GM12878 (cell line): ENCODE data around the gene TMEM86B. TPM values are rescaled to one million over a fixed set of nuclear protein-coding genes. Genes with fewer than 3 reads are reported as not detected.

Source experiments
- ATAC-seq: fragments of 200-7000 bp; cut with Tn5 transposase; 3 replicates; pipeline ENCODE4 v1.9.1; 2020; ENCODE audit warnings: mild to moderate bottlenecking, moderate library complexity
- BruUV-seq: library from RNA; stranded (reverse); fragments of 400-500 nt; replicated peaks from 2 replicates; lab custom pipeline; 2021; lab: Mats Ljungman, UMichigan
- CTCF ChIA-PET: fragments of 300-600 bp; sonication (Branson Sonifier 250); formaldehyde crosslinking; extraction: SDS; loops from one replicate; lab custom pipeline; 2021; ENCODE audit warnings: inconsistent platforms; lab: Yijun Ruan, JAX
- POLR2A ChIA-PET: fragments of 350-600 bp; formaldehyde crosslinking; extraction: SDS; loops from one replicate; lab custom pipeline; 2021; ENCODE audit warnings: inconsistent platforms; lab: Charles Lee
- RAD21 ChIA-PET: fragments of 300-600 bp; sonication (Branson Sonifier 250); formaldehyde crosslinking; loops from one replicate; lab custom pipeline; 2023; ENCODE audit warnings: antibody characterized with exemption; ENCODE audit not compliant: unreplicated experiment; lab: Charles Lee
- SMC1A ChIA-PET: fragments of 300-600 bp; sonication (Branson Sonifier 250); formaldehyde crosslinking; loops from one replicate; lab custom pipeline; 2023; ENCODE audit not compliant: unreplicated experiment, uncharacterized antibody; lab: Charles Lee
- DNase-seq: peaks from one replicate; pipeline ENCODE4 v3.0.0-alpha.2; 2011; ENCODE audit warnings: low read depth, low spot score
- FAIRE-seq: peaks from 3 replicates; lab custom pipeline; 2011; peaks lifted over from hg19 to GRCh38; lab: Jason Lieb, UNC
- H2AFZ ChIP-seq: 2 replicates; pipeline ENCODE4 v1.6.0; 2011; ENCODE audit warnings: low read depth, low read length, control low read depth; ENCODE audit not compliant: control insufficient read depth
- H3K27ac ChIP-seq: 2 replicates; pipeline ENCODE4 v1.5.1; 2011; ENCODE audit warnings: control low read depth; ENCODE audit not compliant: control insufficient read depth, insufficient read depth
- H3K27me3 ChIP-seq, 2 experiments: replicated peaks in 1 of 2; 2 replicates each; pipeline versions ENCODE4 v1.6.0 to v1.6.1; 2011; ENCODE audit warnings: low read length in 1 of 2; ENCODE audit not compliant: control insufficient read depth in 2 of 2, insufficient read depth in 2 of 2
- H3K36me3 ChIP-seq, 2 experiments: 2 replicates each; pipeline ENCODE4 v1.5.1; 2011; ENCODE audit warnings: low read length in 1 of 2; ENCODE audit not compliant: control insufficient read depth in 2 of 2, insufficient read depth in 2 of 2
- H3K4me1 ChIP-seq: 2 replicates; pipeline ENCODE4 v1.6.1; 2011; ENCODE audit warnings: mild to moderate bottlenecking, low read length, moderate library complexity, mixed read lengths; ENCODE audit not compliant: control insufficient read depth, insufficient read depth
- H3K4me2 ChIP-seq: 2 replicates; pipeline ENCODE4 v1.6.0; 2011; ENCODE audit warnings: control low read depth; ENCODE audit not compliant: control insufficient read depth, insufficient read depth
- H3K4me3 ChIP-seq: fragments of 200-600 bp; sonication (generic); 2 replicates; pipeline ENCODE4 v1.5.1; 2016
- H3K79me2 ChIP-seq: 2 replicates; pipeline ENCODE4 v1.6.0; 2011; ENCODE audit warnings: low read length; ENCODE audit not compliant: control insufficient read depth, insufficient read depth
- H3K9ac ChIP-seq: 2 replicates; pipeline ENCODE4 v1.8.0; 2011; ENCODE audit warnings: low read length, control low read depth, mixed read lengths; ENCODE audit not compliant: control insufficient read depth, insufficient read depth
- H3K9me3 ChIP-seq: replicated peaks from 3 replicates; pipeline ENCODE4 v1.5.1; 2011; ENCODE audit warnings: mild to moderate bottlenecking, low read length; ENCODE audit not compliant: control insufficient read depth, insufficient read depth
- H4K20me1 ChIP-seq: 2 replicates; pipeline ENCODE4 v1.6.0; 2011; ENCODE audit not compliant: control insufficient read depth, insufficient read depth
- ASH2L ChIP-seq: fragments of 300-600, 200-600 bp; sonication (generic); IDR thresholded peaks from 2 replicates; pipeline ENCODE4 v1.6.1; 2017; ENCODE audit warnings: low read depth, mild to moderate bottlenecking, borderline replicate concordance
- CREM ChIP-seq: IDR thresholded peaks from 2 replicates; pipeline ENCODE4 v1.6.1; 2014; ENCODE audit warnings: antibody characterized with exemption, low read depth
- POLR2AphosphoS5 ChIP-seq: IDR thresholded peaks from 2 replicates; pipeline ENCODE4 v1.6.1; 2011; ENCODE audit warnings: mild to moderate bottlenecking, low read length, inconsistent platforms
- SIX5 ChIP-seq: IDR thresholded peaks from 2 replicates; pipeline ENCODE4 v1.6.1; 2011; ENCODE audit warnings: mild to moderate bottlenecking, low read depth, low read length, moderate library complexity; ENCODE audit not compliant: severe bottlenecking
- SREBF2 ChIP-seq: IDR thresholded peaks from 2 replicates; pipeline ENCODE4 v1.6.1; 2012; ENCODE audit warnings: mild to moderate bottlenecking, low read length
- TARDBP ChIP-seq: IDR thresholded peaks from 2 replicates; pipeline ENCODE4 v1.6.1; 2016; ENCODE audit warnings: borderline replicate concordance
- TCF12 ChIP-seq: IDR thresholded peaks from 2 replicates; pipeline ENCODE4 v1.6.1; 2011; ENCODE audit warnings: low read depth, mild to moderate bottlenecking, low read length
- ZNF274 ChIP-seq: IDR thresholded peaks from one replicate; pipeline ENCODE4 v1.8.0; 2011; ENCODE audit not compliant: insufficient read length, insufficient read depth
- WGBS: methylation state at CpG from one replicate; pipeline ENCODE4 v1.1.6; 2016; ENCODE audit warnings: low lambda C conversion rate; ENCODE audit not compliant: insufficient replicate concordance, insufficient coverage; ENCODE audit errors: missing lambda C conversion rate; 5-methylcytosine and 5-hydroxymethylcytosine counted together
- in situ Hi-C: fragments of 300-500 bp; cut with MboI; formaldehyde crosslinking; loops from 9 replicates; pipeline ENCODE4 v1.14.3; 2018; ENCODE audit warnings: mixed read lengths
- intact Hi-C: fragments of 100-400 bp; cut with micrococcal nuclease; formaldehyde crosslinking; loops from one replicate; pipeline ENCODE4 v1.14.2; 2022; ENCODE audit not compliant: unreplicated experiment
- polyA plus RNA-seq, 11 experiments: library from polyadenylated mRNA; depleted of rRNA in 4 of 11; unstranded in 6 of 11; stranded (reverse) in 5 of 11; fragments of >200 nt; fragmentation: Nextera tagmentation in 4 of 11; fragmentation: Illumina TruSeq in 1 of 11; extraction: Ambion mirVana in 4 of 11; extraction: Trizol in 1 of 11; gene quantifications; 1 replicate in 1 of 11; 2 replicates in 10 of 11; pipeline versions ENCODE4 v1.2.1 to v1.2.3, GENCODE V29; 2011 to 2016; ENCODE audit warnings: inconsistent platforms in 2 of 11, missing spikeins in 2 of 11, low read depth in 1 of 11
- total RNA-seq, 4 experiments: library from RNA; depleted of rRNA in 3 of 4; stranded (reverse); fragments of >200 nt in 3 of 4; fragmentation: Illumina TruSeq in 1 of 4; extraction: Trizol in 1 of 4; gene quantifications; 2 replicates each; pipeline versions ENCODE4 v1.2.1 to v1.2.3, GENCODE V29; 2013 to 2021
- TF ChIP-seq, protein P1 (sequence below): fragments of 450-650 bp; IDR thresholded peaks from 2 replicates; pipeline ENCODE4 v1.6.1; 2016; ENCODE audit warnings: mild to moderate bottlenecking, moderate library complexity, borderline replicate concordance

The TMEM86B gene
- total and polyA plus RNA-seq, 10 of the 15 experiments (the other 5 are each of a cell fraction or from before 2014, with no cell fraction given): 0.26 to 10.6 (median 1.8) TPM

DNA sequence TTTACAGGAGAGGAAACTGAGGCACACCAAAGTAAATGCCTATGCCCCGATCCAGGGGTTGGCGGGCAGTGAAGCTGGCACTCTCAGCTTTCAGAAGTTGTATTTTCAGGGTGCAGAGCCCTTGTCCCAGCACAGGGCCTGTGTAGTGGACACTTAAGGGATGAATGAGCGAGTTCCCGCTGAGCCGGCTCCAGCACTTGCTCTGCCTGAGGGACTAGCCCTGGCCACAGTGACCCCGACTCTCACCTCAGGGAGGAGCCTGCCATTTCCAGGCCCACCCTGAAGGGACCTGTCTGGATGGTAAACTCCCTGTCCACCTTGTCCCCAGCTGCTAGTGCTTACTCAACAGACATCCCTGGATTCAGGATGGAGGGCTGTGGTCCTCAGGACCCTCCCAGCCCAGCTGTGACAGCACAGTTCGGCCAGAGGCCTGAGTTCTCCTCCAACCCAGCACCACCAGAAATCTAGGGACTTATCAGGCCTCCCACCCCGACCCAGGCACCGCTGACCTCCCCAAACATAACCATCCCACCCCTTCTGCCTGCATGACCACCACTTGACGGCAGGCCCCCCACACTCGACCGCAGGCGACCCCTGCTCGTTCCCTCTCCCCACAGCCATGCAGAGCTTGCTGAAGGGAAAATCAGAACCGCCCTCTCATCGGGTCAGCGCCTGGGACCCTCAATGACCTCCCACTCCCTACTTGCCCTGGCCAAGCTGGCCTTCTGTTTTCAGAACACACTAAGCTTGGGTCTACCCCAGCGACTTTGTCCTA lies 21.9 kb upstream of the TMEM86B start:
- in situ Hi-C loops (no loop called here), intact Hi-C loops (loop anchor here (10.0 kb wide), 1 partner anchor 134 kb away; the partner anchor contains the start of genes RPL28 and TMEM238)
- RAD21 ChIA-PET: interaction anchor here (1.5 kb wide), 1 partner anchor 9 kb away, joined by 5 read pairs; the partner anchor contains the start of gene PPP6R1
- no TSS peak for BruUV-seq
- no peak for TF ChIP-seq TARDBP
- TF ChIP-seq CREM: no peak
- H3K9ac ChIP-seq: no peak overlapping the region
- FAIRE-seq: no peak
- SMC1A ChIA-PET: interaction anchor here (0.5 to 0.9 kb wide), 2 partner anchors 89 to 134 kb away, joined by 3 to 4 read pairs; partner anchors contain the start of gene KMT5C
- H3K9me3 ChIP-seq: no peaks in the 10 kb centered on the region
- peaks cover 76% of the 10 kb centered on the region for H3K79me2 ChIP-seq
- peaks cover 10 to 37% of the 10 kb centered on the region in 2 experiments for H3K36me3 ChIP-seq
- 93% methylated on average over 18 of the region's 18 CpGs for WGBS
- H3K4me2 ChIP-seq: peak overlapping the region; percentile 79
- no peaks in the 10 kb centered on the region for H3K27me3 ChIP-seq
- peaks cover 22% of the 10 kb centered on the region for H3K4me1 ChIP-seq
- H3K27ac ChIP-seq: peak overlapping the region; percentile 70
- no peak overlapping the region for H2AFZ ChIP-seq
- H4K20me1 ChIP-seq: peaks cover 3% of the 10 kb centered on the region; the same call in 1 of the 2 replicates
- no peak overlapping the region for H3K4me3 ChIP-seq
- DNase-seq: no peak
- no peak for ATAC-seq
- CTCF ChIA-PET: interaction anchor here (0.6 kb wide), 1 partner anchor 90 kb away, joined by 3 read pairs; no protein-coding TSS in a partner anchor
- POLR2A ChIA-PET: interaction anchor here (1.1 to 1.2 kb wide), 2 partner anchors 9 to 10 kb away, joined by 3 to 4 read pairs; no protein-coding TSS in a partner anchor

DNA sequence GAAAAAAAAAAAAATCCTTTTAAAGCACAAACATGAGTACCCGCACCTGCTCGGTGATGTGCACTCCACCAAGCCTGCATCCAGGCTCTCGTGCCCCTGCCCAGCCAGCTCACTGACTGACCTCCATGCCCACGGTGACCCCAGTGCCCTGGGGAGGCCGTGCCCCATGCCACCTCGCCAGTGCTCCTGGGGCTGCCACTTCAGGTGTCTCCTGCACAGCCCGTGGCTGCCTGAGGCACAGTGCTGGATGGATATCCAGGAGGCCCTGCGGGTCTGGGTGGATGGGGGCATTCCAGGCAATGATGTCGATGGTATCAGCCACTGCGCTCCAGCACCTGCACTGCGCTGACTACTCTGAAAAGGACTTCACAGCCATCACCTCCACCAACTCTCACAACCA lies 21.3 kb upstream of the TMEM86B start:
- H3K79me2 ChIP-seq: peaks cover 70% of the 10 kb centered on the region
- no TSS peak for BruUV-seq
- no peak overlapping the region for H3K4me2 ChIP-seq
- H3K9ac ChIP-seq: no peak overlapping the region
- H2AFZ ChIP-seq: no peak overlapping the region
- WGBS: 74% methylated on average over 11 of the region's 11 CpGs
- no peaks in the 10 kb centered on the region for H3K9me3 ChIP-seq
- ChIA-PET SMC1A (no interaction called here), POLR2A (interaction anchor here (0.7 to 1.7 kb wide), 2 partner anchors 41 to 134 kb away, joined by 3 read pairs; partner anchors contain the start of gene TMEM238), RAD21 (no interaction called here), CTCF (interaction anchor here (0.6 kb wide), 1 partner anchor 89 kb away, joined by 3 read pairs; no protein-coding TSS in a partner anchor)
- no peak overlapping the region for H3K27ac ChIP-seq
- DNase-seq (no peak), ATAC-seq (no peak), FAIRE-seq (no peak)
- in situ Hi-C loops (no loop called here), intact Hi-C loops (loop anchor here (10.0 kb wide), 1 partner anchor 135 kb away; the partner anchor contains the start of genes RPL28 and TMEM238)
- peaks cover 22% of the 10 kb centered on the region for H3K4me1 ChIP-seq
- H3K27me3 ChIP-seq: no peaks in the 10 kb centered on the region
- peaks cover 3% of the 10 kb centered on the region; the same call in 1 of the 2 replicates for H4K20me1 ChIP-seq
- peaks cover 12 to 43% of the 10 kb centered on the region in 2 experiments for H3K36me3 ChIP-seq
- H3K4me3 ChIP-seq: no peak overlapping the region
- TF ChIP-seq, protein P1, sequence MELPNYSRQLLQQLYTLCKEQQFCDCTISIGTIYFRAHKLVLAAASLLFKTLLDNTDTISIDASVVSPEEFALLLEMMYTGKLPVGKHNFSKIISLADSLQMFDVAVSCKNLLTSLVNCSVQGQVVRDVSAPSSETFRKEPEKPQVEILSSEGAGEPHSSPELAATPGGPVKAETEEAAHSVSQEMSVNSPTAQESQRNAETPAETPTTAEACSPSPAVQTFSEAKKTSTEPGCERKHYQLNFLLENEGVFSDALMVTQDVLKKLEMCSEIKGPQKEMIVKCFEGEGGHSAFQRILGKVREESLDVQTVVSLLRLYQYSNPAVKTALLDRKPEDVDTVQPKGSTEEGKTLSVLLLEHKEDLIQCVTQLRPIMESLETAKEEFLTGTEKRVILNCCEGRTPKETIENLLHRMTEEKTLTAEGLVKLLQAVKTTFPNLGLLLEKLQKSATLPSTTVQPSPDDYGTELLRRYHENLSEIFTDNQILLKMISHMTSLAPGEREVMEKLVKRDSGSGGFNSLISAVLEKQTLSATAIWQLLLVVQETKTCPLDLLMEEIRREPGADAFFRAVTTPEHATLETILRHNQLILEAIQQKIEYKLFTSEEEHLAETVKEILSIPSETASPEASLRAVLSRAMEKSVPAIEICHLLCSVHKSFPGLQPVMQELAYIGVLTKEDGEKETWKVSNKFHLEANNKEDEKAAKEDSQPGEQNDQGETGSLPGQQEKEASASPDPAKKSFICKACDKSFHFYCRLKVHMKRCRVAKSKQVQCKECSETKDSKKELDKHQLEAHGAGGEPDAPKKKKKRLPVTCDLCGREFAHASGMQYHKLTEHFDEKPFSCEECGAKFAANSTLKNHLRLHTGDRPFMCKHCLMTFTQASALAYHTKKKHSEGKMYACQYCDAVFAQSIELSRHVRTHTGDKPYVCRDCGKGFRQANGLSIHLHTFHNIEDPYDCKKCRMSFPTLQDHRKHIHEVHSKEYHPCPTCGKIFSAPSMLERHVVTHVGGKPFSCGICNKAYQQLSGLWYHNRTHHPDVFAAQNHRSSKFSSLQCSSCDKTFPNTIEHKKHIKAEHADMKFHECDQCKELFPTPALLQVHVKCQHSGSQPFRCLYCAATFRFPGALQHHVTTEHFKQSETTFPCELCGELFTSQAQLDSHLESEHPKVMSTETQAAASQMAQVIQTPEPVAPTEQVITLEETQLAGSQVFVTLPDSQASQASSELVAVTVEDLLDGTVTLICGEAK: no peak
- no peak for TF ChIP-seq TCF12
- no peak for TF ChIP-seq ZNF274
- TF ChIP-seq POLR2AphosphoS5: no peak
- TF ChIP-seq SIX5: no peak
- TF ChIP-seq SREBF2: no peak
- no peak for TF ChIP-seq ASH2L
